WI38 (cell line): Measurements from ENCODE around the gene LRRC34.

Source experiments
- H3K4me3 ChIP-seq: 2 replicates; pipeline ENCODE4 v1.5.1; 2011; ENCODE audit warnings: low read depth, mild to moderate bottlenecking, control low read depth, low read length
- CTCF ChIP-seq: IDR thresholded peaks from 2 replicates; pipeline ENCODE4 v1.5.1; 2012; ENCODE audit warnings: low read depth, mild to moderate bottlenecking, control low read depth, low read length

The LRRC34 gene

GRCh38 chr3:169750665-169751064 lies 62.0 kb downstream of the LRRC34 start:
- no peak overlapping the region for H3K4me3 ChIP-seq
- no peak for TF ChIP-seq CTCF

GRCh38 chr3:169748670-169749069 lies 64.0 kb downstream of the LRRC34 start:
- no peak overlapping the region for H3K4me3 ChIP-seq
- no peak for TF ChIP-seq CTCF

GRCh38 chr3:169746924-169747323 lies 65.8 kb downstream of the LRRC34 start:
- no peak for TF ChIP-seq CTCF

GRCh38 chr3:169744366-169745054 lies 68.2 kb downstream of the LRRC34 start:
- no peak for TF ChIP-seq CTCF
- no peak overlapping the region for H3K4me3 ChIP-seq

More at GRCh38 chr3:169746924-169747323, 65.8 kb downstream of the LRRC34 start:
- H3K4me3 ChIP-seq = no peak overlapping the region
